Liver (tissue), 3 donors: ENCODE measurements around the gene LLGL1.

ENCODE experiments used
- ATF3 ChIP-seq: IDR thresholded peaks from 2 replicates; pipeline ENCODE4 v1.6.1; 2016; ENCODE audit warnings: antibody characterized with exemption
- CTCF ChIP-seq: fragments of 150-350 bp; IDR thresholded peaks from 2 replicates; pipeline ENCODE4 v1.5.1; 2017; ENCODE audit warnings: improper control_type of control experiment, low read depth, low read length; ENCODE audit not compliant: missing input control
- FOXA1 ChIP-seq: IDR thresholded peaks from 2 replicates; pipeline ENCODE4 v1.6.1; 2016; ENCODE audit warnings: antibody characterized with exemption
- GABPA ChIP-seq, 2 donors: IDR thresholded peaks in 1 of 2; conservative IDR thresholded peaks in 1 of 2; 2 replicates each; pipeline ENCODE4 v1.6.1; 2016; ENCODE audit warnings: antibody characterized with exemption in 2 of 2, mild to moderate bottlenecking in 1 of 2, moderate library complexity in 1 of 2
- MAX ChIP-seq: IDR thresholded peaks from 2 replicates; pipeline ENCODE4 v1.6.1; 2016; ENCODE audit warnings: antibody characterized with exemption
- RAD21 ChIP-seq, 2 donors: IDR thresholded peaks; 2 replicates each; pipeline ENCODE4 v1.6.1; 2016; ENCODE audit warnings: antibody characterized with exemption in 2 of 2, mild to moderate bottlenecking in 2 of 2
- SP1 ChIP-seq: IDR thresholded peaks from 2 replicates; pipeline ENCODE4 v1.6.1; 2018; ENCODE audit warnings: antibody characterized with exemption, mild to moderate bottlenecking
- TAF1 ChIP-seq: conservative IDR thresholded peaks from 2 replicates; pipeline ENCODE4 v1.6.1; 2016; ENCODE audit warnings: antibody characterized with exemption, mild to moderate bottlenecking
- YY1 ChIP-seq: IDR thresholded peaks from 2 replicates; pipeline ENCODE4 v1.6.1; 2016; ENCODE audit warnings: antibody characterized with exemption, mild to moderate bottlenecking
- donor health status: healthy.
- donor health status: healthy.

GRCh38 chr17:18261659-18262058 lies 36.2 kb downstream of the LLGL1 start:
- no peak for TF ChIP-seq RAD21 (IDR thresholded peaks at IDR 0.05)
- TF ChIP-seq GABPA (IDR thresholded peaks at IDR 0.05 in 1 of 2, conservative IDR thresholded peaks at IDR 0.05 in 1 of 2), result no peak
- no peak for TF ChIP-seq CTCF
- no peak for TF ChIP-seq SP1
- no peak for TF ChIP-seq TAF1
- no peak for TF ChIP-seq YY1
- TF ChIP-seq MAX, result no peak
- TF ChIP-seq ATF3, result no peak
- TF ChIP-seq FOXA1, result no peak
